HG03342 (cell line): ENCODE results near the gene DPY19L1.
"Not testable (repeated sequence)": the region's sequence is repeated elsewhere in the genome, so short reads cannot be mapped to it uniquely, and the experiment has no call there.

Source experiments
- ATAC-seq: cut with Tn5 transposase; IDR thresholded peaks from one replicate; pipeline ENCODE4 v1.9.1; 2021; ENCODE audit warnings: mild to moderate bottlenecking, moderate library complexity; ENCODE audit not compliant: unreplicated experiment

Gene DPY19L1

GRCh38 chr7:34928052-34928451 is 109.2 kb downstream of the DPY19L1 start:
- ATAC-seq: peak; percentile 75

DNA sequence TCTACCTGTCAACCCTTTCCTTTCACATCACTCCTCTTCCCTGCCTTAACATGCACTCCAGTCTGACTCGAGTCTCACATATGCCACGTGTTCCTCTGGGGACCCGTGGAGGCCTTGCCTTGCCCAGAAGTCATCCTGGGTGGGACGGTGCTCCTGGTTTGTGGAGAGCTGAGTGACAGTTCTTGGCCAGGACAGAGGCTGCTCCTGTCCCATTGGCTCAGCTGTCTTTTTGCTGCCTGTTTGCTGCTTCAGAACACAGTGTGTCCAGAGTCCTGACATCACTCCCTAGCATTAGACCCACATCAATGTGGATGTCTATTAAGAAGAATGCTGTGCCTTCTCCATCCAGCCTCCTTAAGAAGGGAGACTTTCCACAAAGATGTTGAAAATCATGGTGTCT is 116.8 kb downstream of the DPY19L1 start:
- ATAC-seq: not testable (repeated sequence)

DNA sequence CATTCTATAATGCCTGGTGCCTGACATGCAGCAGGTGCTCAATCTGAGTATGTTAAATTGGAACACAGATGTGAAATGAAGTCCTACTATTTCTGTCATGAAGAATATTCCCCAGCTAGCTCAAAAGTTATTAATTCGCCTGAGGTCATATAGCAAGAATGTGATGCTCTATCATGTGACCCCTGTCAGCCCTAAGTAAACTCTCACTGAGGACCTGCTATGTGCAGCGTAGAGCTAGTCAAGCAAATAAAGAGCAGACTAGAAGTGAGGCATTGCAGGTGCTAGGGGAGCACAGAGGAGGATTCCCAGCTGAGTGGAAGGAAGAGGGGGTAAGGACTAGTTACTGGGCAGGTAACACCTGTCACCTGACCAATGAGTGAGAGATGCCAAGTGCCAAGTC is 118.2 kb downstream of the DPY19L1 start:
- ATAC-seq: not testable (repeated sequence)

GRCh38 chr7:34918198-34918861 is 119.0 kb downstream of the DPY19L1 start:
- not testable (repeated sequence) for ATAC-seq

DNA sequence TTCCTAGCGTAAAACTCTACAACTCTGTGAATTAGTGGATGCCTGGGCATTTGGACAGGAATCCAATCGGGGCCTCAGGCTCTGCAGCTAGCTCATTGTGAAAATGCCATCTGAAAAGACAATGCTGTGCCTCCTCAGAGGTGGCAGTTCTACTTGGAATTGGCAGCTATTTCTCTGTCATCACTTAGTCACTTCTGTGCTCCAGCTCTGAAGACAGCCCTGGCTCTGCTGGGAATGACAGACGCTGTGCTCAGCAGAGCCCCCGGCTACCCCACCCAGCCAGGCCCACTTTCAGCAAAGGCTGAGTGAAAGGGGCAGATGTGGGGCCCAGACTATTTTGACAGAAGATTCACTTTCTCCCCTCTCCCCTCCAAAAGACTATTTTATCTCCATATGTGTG is 119.8 kb downstream of the DPY19L1 start:
- not testable (repeated sequence) for ATAC-seq

DNA sequence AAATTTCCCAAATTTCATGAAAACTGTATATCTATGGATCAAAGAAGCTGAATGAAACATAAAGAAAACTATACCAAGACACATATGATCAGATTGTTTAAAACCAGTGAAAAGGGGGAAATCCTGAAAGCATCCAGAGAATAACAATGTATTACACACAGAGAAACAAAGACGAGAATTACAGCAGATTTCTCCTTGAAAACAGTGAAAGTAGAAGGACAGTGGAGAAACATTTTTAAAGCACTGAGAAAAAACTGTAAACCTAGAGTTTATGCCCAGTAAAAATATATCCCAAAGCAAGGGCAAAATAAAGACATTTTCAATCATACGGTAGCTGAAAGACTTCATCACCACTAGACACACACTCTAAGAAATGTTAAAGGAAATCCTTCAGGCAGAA is 121.0 kb downstream of the DPY19L1 start:
- ATAC-seq: no peak

DNA sequence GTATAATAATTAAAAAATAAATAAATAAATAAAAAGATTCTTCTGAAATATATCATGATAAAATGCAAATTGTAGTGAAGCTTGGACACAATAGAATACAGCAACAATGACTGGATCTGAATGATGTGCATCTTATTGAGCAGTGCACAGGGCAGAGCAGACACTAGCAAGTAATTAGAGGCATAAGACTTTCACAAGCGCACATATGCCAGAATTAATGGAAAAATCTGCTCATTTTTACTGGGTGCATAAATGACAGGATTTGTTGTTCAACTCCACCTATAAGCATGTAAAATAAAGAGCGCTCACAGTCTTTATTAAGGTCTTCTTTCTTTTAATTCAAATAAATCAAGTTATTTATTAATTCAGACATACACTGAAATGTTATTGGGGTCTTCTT is 125.0 kb downstream of the DPY19L1 start:
- no peak for ATAC-seq

DNA sequence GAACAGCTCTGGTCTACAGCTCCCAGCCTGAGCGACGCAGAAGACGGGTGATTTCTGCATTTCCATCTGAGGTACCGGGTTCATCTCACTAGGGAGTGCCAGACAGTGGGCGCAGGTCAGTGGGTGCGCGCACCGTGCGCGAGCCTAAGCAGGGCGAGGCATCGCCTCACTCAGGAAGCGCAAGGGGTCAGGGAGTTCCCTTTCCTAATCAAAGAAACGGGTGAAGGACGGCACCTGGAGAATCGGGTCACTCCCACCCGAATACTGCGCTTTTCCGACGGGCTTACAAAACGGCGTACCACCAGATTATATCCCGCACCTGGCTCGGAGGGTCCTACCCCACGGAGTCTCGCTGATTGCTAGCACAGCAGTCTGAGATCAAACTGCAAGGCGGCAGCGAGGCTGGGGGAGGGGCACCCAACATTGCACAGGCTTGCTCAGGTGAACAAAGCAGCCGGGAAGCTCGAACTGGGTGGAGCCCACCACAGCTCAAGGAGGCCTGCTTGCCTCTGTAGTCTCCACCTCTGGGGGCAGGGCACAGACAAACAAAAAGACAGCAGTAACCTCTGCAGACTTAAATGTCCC is 130.9 kb downstream of the DPY19L1 start:
- ATAC-seq: not testable (repeated sequence)

DNA sequence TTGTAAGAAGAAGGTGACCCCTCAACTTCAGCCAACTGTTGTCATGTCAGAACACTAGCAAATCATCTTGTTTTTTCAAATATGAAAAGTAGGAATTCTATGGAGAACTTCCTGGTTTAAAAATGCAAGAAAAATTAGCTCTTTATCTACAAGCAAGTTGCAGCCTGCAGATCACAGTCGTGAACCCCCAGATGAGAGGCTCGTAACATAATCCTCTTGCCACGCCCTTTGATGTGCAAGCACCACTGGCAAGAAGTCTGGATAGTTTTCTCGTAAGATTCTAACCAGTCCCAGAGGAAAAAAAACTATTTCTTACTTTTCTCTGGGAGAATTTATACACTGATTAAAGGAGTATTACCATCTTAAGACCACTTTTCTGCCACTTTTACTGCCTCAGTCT is 132.3 kb downstream of the DPY19L1 start:
- ATAC-seq: no peak

DNA sequence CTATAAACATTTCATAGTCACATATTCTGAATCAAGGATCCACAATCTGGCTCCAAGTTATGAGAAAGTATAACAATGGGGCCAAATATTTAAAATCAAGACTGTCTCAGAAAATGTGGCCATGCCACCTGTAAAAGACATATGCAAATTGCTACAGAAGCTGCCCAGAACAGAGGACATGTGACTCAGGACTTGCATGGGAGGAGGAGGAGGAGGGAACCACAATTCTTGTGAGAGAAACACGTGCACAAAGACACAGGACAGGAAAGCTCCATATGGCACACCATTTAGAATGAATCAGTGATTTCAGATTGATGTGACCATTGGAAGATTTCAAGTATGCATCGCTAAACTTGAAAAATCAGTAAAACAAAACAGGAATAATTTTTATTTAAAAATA is 133.4 kb downstream of the DPY19L1 start:
- not testable (repeated sequence) for ATAC-seq

GRCh38 chr7:34902182-34902581 is 135.1 kb downstream of the DPY19L1 start:
- ATAC-seq: no peak

DNA sequence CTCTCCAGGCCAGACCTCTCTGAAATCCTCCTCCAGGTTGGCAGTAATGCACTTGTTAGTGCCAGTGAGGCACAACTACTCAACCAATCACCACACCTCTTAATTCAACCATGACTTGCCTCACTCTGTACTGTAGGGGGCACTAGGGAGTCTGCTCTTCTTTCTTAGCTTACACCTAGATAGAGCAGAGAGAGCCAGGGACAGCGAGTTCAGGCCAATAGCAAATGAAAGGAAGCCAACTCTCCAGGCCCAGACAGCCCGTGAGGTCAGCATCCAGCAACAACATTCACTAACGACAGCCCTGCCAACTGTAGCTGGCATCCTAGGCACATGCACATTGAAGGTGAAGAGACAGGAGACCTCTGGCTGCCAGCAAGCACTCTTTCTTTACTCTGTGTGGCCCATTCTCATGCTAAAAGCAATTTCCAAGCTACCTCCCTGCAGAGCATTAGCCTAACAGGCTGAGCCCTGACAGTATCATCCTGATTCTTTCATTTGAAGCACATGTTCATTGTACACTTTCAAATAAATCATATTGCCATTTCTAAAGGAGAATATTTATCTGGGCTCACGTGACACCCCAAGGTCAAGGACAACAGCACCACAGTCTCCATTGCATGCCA is 136.3 kb downstream of the DPY19L1 start:
- ATAC-seq: no peak

DNA sequence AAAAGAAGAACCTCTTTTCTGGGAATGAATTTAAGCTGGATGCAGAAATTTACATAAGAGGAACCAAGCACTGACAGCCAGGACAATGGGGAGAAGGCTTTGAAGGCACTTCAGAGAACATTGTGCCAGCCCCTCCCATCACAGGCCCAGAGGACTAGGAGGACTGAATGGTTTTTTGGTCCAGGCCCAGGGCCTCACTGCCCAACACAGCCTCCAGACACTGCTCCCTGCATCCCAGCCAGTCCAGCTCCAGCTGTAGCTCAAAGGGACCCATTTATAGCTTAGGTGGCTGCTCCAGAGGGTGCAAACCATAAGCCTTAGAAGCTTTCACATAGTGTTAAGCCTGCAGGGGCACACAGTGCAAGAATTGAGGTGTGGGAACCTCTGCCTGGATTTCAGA is 142.1 kb downstream of the DPY19L1 start:
- no peak for ATAC-seq

DNA sequence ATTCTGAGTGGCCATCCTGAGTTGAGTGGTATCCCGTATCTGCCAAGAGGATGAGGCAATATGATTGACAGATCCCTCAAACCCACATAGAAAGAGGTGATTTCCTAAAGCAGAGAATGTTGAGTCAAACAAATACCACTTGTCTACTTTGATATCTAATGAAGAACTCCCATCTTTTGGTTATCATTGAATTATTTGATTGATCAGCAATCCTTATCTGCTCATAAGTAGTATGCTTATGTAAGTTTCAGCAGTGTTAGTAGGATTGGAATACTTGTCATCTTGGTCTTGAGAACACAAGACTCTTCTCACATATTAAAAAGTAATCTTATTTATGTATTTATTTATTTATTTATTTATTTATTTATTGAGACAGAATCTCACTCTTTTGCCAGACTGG is 147.3 kb downstream of the DPY19L1 start:
- ATAC-seq: no peak

GRCh38 chr7:34886856-34887255 is 150.4 kb downstream of the DPY19L1 start:
- no peak for ATAC-seq

DNA sequence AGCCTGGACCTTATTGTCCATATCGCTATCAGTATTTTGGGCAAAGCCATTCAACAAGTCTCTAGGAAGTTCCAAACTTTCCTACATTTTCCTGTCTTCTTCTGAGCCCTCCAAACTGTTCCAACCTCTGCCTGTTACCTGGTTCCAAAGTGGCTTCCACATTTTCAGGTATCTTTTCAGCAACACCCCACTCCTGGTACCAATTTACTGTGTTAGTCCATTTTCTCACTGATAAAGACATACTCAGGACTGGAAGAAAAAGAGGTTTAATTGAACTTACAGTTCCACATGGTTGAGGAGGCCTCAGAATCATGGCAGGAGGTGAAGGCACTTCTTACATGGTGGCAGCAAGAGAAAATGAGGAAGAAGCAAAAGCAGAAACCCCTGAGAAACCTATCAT is 153.4 kb downstream of the DPY19L1 start:
- not testable (repeated sequence) for ATAC-seq

- no peak for ATAC-seq
Measured at GRCh38 chr7:34879871-34880270, 157.4 kb downstream of the DPY19L1 start.

- not testable (repeated sequence) for ATAC-seq
Measured at GRCh38 chr7:34878944-34879735, 158.1 kb downstream of the DPY19L1 start.
